H1 (cell line): ENCODE measurements around the gene ZMIZ1. TPM values are rescaled to one million over a fixed set of nuclear protein-coding genes. Genes with fewer than 3 reads are reported as not detected.

Source experiments
- CTCF ChIA-PET: fragments of 300-600 bp; sonication (Branson Sonifier 250); formaldehyde crosslinking; loops from one replicate; lab custom pipeline; 2021; ENCODE audit not compliant: partially characterized antibody; lab: Charles Lee
- POLR2A ChIA-PET: fragments of 300-600 bp; sonication (Branson Sonifier 250); formaldehyde crosslinking; loops from one replicate; lab custom pipeline; 2021; ENCODE audit warnings: inconsistent platforms; ENCODE audit not compliant: partially characterized antibody; lab: Charles Lee
- DNase-seq, 2 experiments: peaks; one replicate each; pipeline versions ENCODE4 v3.0.0 to v3.0.0-alpha.2; 2010 to 2022; ENCODE audit warnings: low spot score in 2 of 2, low read depth in 1 of 2, mixed read lengths in 1 of 2
- FAIRE-seq: peaks from 2 replicates; lab custom pipeline; 2011; peaks lifted over from hg19 to GRCh38; lab: Jason Lieb, UNC
- H2AFZ ChIP-seq: 2 replicates; pipeline ENCODE4 v1.8.1; 2012; ENCODE audit warnings: low read length, inconsistent platforms
- H2AK5ac ChIP-seq: 2 replicates; pipeline ENCODE4 v1.6.1; 2013; ENCODE audit warnings: low read depth, low read length
- H2BK120ac ChIP-seq: replicated peaks from 2 replicates; pipeline ENCODE3; 2013; ENCODE audit warnings: low read depth, low read length, inconsistent platforms
- H2BK12ac ChIP-seq: 2 replicates; pipeline ENCODE4 v1.6.1; 2013; ENCODE audit warnings: low read depth, low read length
- H2BK15ac ChIP-seq: 2 replicates; pipeline ENCODE4 v1.6.1; 2013; ENCODE audit warnings: low read length
- H2BK20ac ChIP-seq: 2 replicates; pipeline ENCODE4 v1.6.1; 2013; ENCODE audit warnings: low read length
- H2BK5ac ChIP-seq: 2 replicates; pipeline ENCODE4 v1.6.1; 2013; ENCODE audit warnings: low read depth, low read length
- H3K14ac ChIP-seq: 2 replicates; pipeline ENCODE4 v1.6.1; 2013; ENCODE audit warnings: inconsistent platforms; ENCODE audit not compliant: insufficient read length
- H3K18ac ChIP-seq: 2 replicates; pipeline ENCODE4 v1.6.1; 2013; ENCODE audit warnings: low read length; ENCODE audit errors: extremely low read depth
- H3K23ac ChIP-seq: 2 replicates; pipeline ENCODE4 v1.6.1; 2013; ENCODE audit warnings: inconsistent platforms; ENCODE audit not compliant: insufficient read length
- H3K23me2 ChIP-seq: 2 replicates; pipeline ENCODE4 v1.6.1; 2013; ENCODE audit warnings: low read depth, low read length
- H3K27ac ChIP-seq: 2 replicates; pipeline ENCODE4 v1.6.1; 2011; ENCODE audit warnings: low read depth, low read length, inconsistent platforms
- H3K27me3 ChIP-seq, 4 experiments: replicated peaks in 1 of 4; 1 replicate in 1 of 4; 2 replicates in 3 of 4; pipeline versions ENCODE4 v1.6.1 to v1.8.1; 2011 to 2013; ENCODE audit warnings: low read length in 3 of 4, mild to moderate bottlenecking in 3 of 4, inconsistent platforms in 2 of 4, mixed read lengths in 2 of 4, moderate library complexity in 1 of 4; ENCODE audit not compliant: control insufficient read depth in 3 of 4, insufficient read depth in 3 of 4; ENCODE audit errors: extremely low read depth in 1 of 4
- H3K36me3 ChIP-seq, 4 experiments: 2 replicates each; pipeline versions ENCODE4 v1.6.1 to v1.8.1; 2011 to 2013; ENCODE audit warnings: mild to moderate bottlenecking in 4 of 4, low read length in 3 of 4, moderate library complexity in 2 of 4, control low read depth in 1 of 4, inconsistent platforms in 1 of 4; ENCODE audit not compliant: insufficient read depth in 4 of 4, control insufficient read depth in 2 of 4
- H3K4ac ChIP-seq: replicated peaks from 2 replicates; pipeline ENCODE3; 2013; ENCODE audit warnings: low read length, low read depth, mixed read lengths, inconsistent platforms; ENCODE audit not compliant: insufficient read length
- H3K4me1 ChIP-seq, 4 experiments: replicated peaks in 1 of 4; 1 replicate in 1 of 4; 2 replicates in 3 of 4; pipeline versions ENCODE4 v1.6.1 to v1.8.1; 2011 to 2013; ENCODE audit warnings: low read length in 3 of 4, inconsistent platforms in 2 of 4, mixed read lengths in 1 of 4; ENCODE audit not compliant: insufficient read depth in 4 of 4, control insufficient read depth in 3 of 4
- H3K4me2 ChIP-seq, 2 experiments: 2 replicates each; pipeline versions ENCODE4 v1.6.1 to v1.8.1; 2011 to 2013; ENCODE audit warnings: low read depth in 2 of 2, low read length in 2 of 2, control low read depth in 1 of 2, inconsistent platforms in 1 of 2, mild to moderate bottlenecking in 1 of 2; ENCODE audit not compliant: insufficient read depth in 1 of 2
- H3K4me3 ChIP-seq, 4 experiments: fragments of 200-600, 300-600 bp in 1 of 4; sonication (generic), shearing (Covaris generic), sonication (Bioruptor Twin) in 1 of 4; 2 replicates each; pipeline versions ENCODE4 v1.5.1 to v1.8.1; 2011 to 2016; ENCODE audit warnings: low read length in 4 of 4, low read depth in 3 of 4, control low read depth in 2 of 4, inconsistent platforms in 2 of 4, mild to moderate bottlenecking in 2 of 4, mixed read lengths in 1 of 4, moderate library complexity in 1 of 4; ENCODE audit not compliant: insufficient read depth in 2 of 4; ENCODE audit errors: extremely low read depth in 1 of 4
- H3K56ac ChIP-seq: replicated peaks from 2 replicates; pipeline ENCODE3; 2013; ENCODE audit warnings: low read depth, mild to moderate bottlenecking, mixed read lengths, low read length, inconsistent platforms; ENCODE audit not compliant: insufficient read length
- H3K79me1 ChIP-seq: 2 replicates; pipeline ENCODE4 v1.6.1; 2013; ENCODE audit warnings: low read depth, low read length, control low read depth
- H3K79me2 ChIP-seq, 2 experiments: 2 replicates each; pipeline versions ENCODE4 v1.6.1 to v1.8.1; 2012 to 2013; ENCODE audit warnings: low read length in 2 of 2, mild to moderate bottlenecking in 2 of 2, inconsistent platforms in 1 of 2; ENCODE audit not compliant: insufficient read depth in 2 of 2, control insufficient read depth in 1 of 2
- H3K9ac ChIP-seq, 4 experiments: replicated peaks in 1 of 4; 1 replicate in 1 of 4; 2 replicates in 3 of 4; pipeline versions ENCODE4 v1.6.1 to v1.8.1; 2011 to 2013; ENCODE audit warnings: low read depth in 3 of 4, low read length in 3 of 4, control low read depth in 2 of 4, mild to moderate bottlenecking in 2 of 4, moderate library complexity in 2 of 4, inconsistent platforms in 1 of 4; ENCODE audit errors: extremely low read depth in 1 of 4
- H3K9me3 ChIP-seq, 2 experiments: 2 replicates each; pipeline versions ENCODE4 v1.6.1 to v1.8.1; 2012 to 2013; ENCODE audit warnings: mild to moderate bottlenecking in 2 of 2, moderate library complexity in 2 of 2, control low read depth in 1 of 2, inconsistent platforms in 1 of 2, low read depth in 1 of 2, low read length in 1 of 2, mixed read lengths in 1 of 2; ENCODE audit not compliant: insufficient read depth in 2 of 2
- H4K20me1 ChIP-seq, 2 experiments: replicated peaks in 1 of 2; 2 replicates each; pipeline versions ENCODE3 to v1.8.1; 2011 to 2013; ENCODE audit warnings: inconsistent platforms in 2 of 2, low read length in 2 of 2, mild to moderate bottlenecking in 1 of 2; ENCODE audit not compliant: insufficient read depth in 2 of 2, control insufficient read depth in 1 of 2
- H4K5ac ChIP-seq: 2 replicates; pipeline ENCODE4 v1.6.1; 2013; ENCODE audit warnings: low read length, low read depth, mixed read lengths, inconsistent platforms; ENCODE audit not compliant: insufficient read length
- H4K8ac ChIP-seq: 2 replicates; pipeline ENCODE4 v1.8.0; 2013; ENCODE audit warnings: mild to moderate bottlenecking, moderate library complexity, low read length, inconsistent platforms; ENCODE audit not compliant: insufficient read depth; ENCODE audit errors: extremely low read depth
- H4K91ac ChIP-seq: replicated peaks from 2 replicates; pipeline ENCODE3; 2013; ENCODE audit warnings: low read length, mixed read lengths, inconsistent platforms; ENCODE audit not compliant: insufficient read length
- CHD1 ChIP-seq: IDR thresholded peaks from 2 replicates; pipeline ENCODE4 v1.6.1; 2012; ENCODE audit warnings: low read depth, low read length, improper control_type of control experiment
- CHD2 ChIP-seq: IDR thresholded peaks from 2 replicates; pipeline ENCODE4 v1.6.1; 2012; ENCODE audit warnings: low read length, improper control_type of control experiment
- HDAC2 ChIP-seq, 2 experiments: fragments of 300-600 bp in 1 of 2; sonication (generic) in 1 of 2; IDR thresholded peaks; 2 replicates each; pipeline ENCODE4 v1.6.1; 2011 to 2012; ENCODE audit warnings: low read depth in 2 of 2, low read length in 2 of 2, mild to moderate bottlenecking in 2 of 2, moderate library complexity in 2 of 2, borderline replicate concordance in 1 of 2, inconsistent platforms in 1 of 2
- JUND ChIP-seq: IDR thresholded peaks from 2 replicates; pipeline ENCODE4 v1.6.1; 2011; ENCODE audit warnings: mild to moderate bottlenecking, improper control_type of control experiment, low read length
- KDM1A ChIP-seq: fragments of 200-600, 300-600 bp; sonication (generic); IDR thresholded peaks from 2 replicates; pipeline ENCODE4 v1.7.1; 2016; ENCODE audit warnings: mild to moderate bottlenecking, low read length, borderline replicate concordance
- MAFK ChIP-seq: IDR thresholded peaks from 2 replicates; pipeline ENCODE4 v1.6.1; 2012; ENCODE audit warnings: low read depth, mild to moderate bottlenecking, improper control_type of control experiment, low read length
- MAX ChIP-seq: IDR thresholded peaks from 2 replicates; pipeline ENCODE4 v1.6.1; 2012; ENCODE audit warnings: inconsistent platforms
- SP2 ChIP-seq: IDR thresholded peaks from 2 replicates; pipeline ENCODE4 v1.6.1; 2012; ENCODE audit warnings: mild to moderate bottlenecking, low read length, inconsistent platforms
- TAF1 ChIP-seq: IDR thresholded peaks from 2 replicates; pipeline ENCODE4 v1.6.1; 2011; ENCODE audit warnings: mild to moderate bottlenecking, low read depth, low read length
- TEAD4 ChIP-seq: IDR thresholded peaks from 2 replicates; pipeline ENCODE4 v1.6.1; 2012; ENCODE audit warnings: low read depth, low read length, inconsistent platforms, mixed read lengths
- USF2 ChIP-seq: IDR thresholded peaks from 2 replicates; pipeline ENCODE4 v1.6.1; 2011; ENCODE audit warnings: low read length, improper control_type of control experiment
- ZNF274 ChIP-seq: IDR thresholded peaks from 2 replicates; pipeline ENCODE4 v1.7.0; 2012; ENCODE audit warnings: low read length, borderline replicate concordance; ENCODE audit errors: extremely low read depth
- WGBS, 2 experiments: shearing (Covaris generic) in 1 of 2; methylation state at CpG; one replicate each; pipeline versions ENCODE4 v1.1.6 to v1.1.7; 2013 to 2015; ENCODE audit warnings: low lambda C conversion rate in 2 of 2, mixed read lengths in 2 of 2, inconsistent platforms in 1 of 2, low coverage in 1 of 2, missing lambda C conversion rate in 1 of 2; ENCODE audit not compliant: insufficient replicate concordance in 2 of 2, insufficient coverage in 1 of 2, insufficient read length in 1 of 2; ENCODE audit errors: extremely low coverage in 1 of 2, missing lambda C conversion rate in 1 of 2; 5-methylcytosine and 5-hydroxymethylcytosine counted together
- polyA plus RNA-seq, 7 experiments: library from polyadenylated mRNA; depleted of rRNA in 3 of 7; stranded (reverse) in 5 of 7; unstranded in 2 of 7; fragments of >200 nt in 5 of 7; fragments of 200-250 nt in 2 of 7; gene quantifications; 1 replicate in 5 of 7; 2 replicates in 1 of 7; 4 replicates in 1 of 7; pipeline versions ENCODE4 v1.2.1 to v1.2.3, GENCODE V29; 2011 to 2013; ENCODE audit warnings: missing spikeins in 2 of 7, mixed read lengths in 2 of 7
- total RNA-seq: library from RNA; stranded (reverse); fragmentation: NEBNext Ultra II Directional; extraction: Animal tissue kit (Norgen Biotek cat#: 25700); gene quantifications from 2 replicates; pipeline ENCODE4 v1.2.1, GENCODE V29; 2021

Gene ZMIZ1
- total and polyA plus RNA-seq, 2 of the 8 experiments (the other 6 are each of a cell fraction or from before 2014, with no cell fraction given): 8.1 to 28.0 TPM

GRCh38 chr10:79176949-79177602 lies 108.3 kb downstream of the ZMIZ1 start:
- no peaks in the 10 kb centered on the region for H3K9me3 ChIP-seq
- 91% methylated on average over 17 of the region's 18 CpGs; no CpG with 5 or more reads in 1 of the 2 experiments for WGBS, 2 experiments
- no peak overlapping the region for H3K14ac ChIP-seq
- H2BK20ac ChIP-seq: no peak overlapping the region
- H2AFZ ChIP-seq: no peak overlapping the region
- no peak overlapping the region; the same call in 1 of the 2 replicates for H2BK5ac ChIP-seq
- H3K18ac ChIP-seq: no peak overlapping the region
- H3K9ac ChIP-seq: no peak overlapping the region
- no peak overlapping the region for H4K91ac ChIP-seq
- ChIA-PET POLR2A (interaction anchor here (1.3 to 2.1 kb wide), 2 partner anchors 9 to 18 kb away, joined by 4 read pairs; no protein-coding TSS in a partner anchor), CTCF (interaction anchor here (0.7 to 32.0 kb wide), 8 partner anchors 10 to 213 kb away, joined by 3 to 396 read pairs (median 3); no protein-coding TSS in a partner anchor)
- no peaks in the 10 kb centered on the region; a peak in 1 of 4 replicates for H3K79me2 ChIP-seq
- no peak overlapping the region for H2AK5ac ChIP-seq
- DNase-seq (no peak), FAIRE-seq (no peak)
- peaks cover 2% of the 10 kb centered on the region for H3K79me1 ChIP-seq
- H2BK120ac ChIP-seq: no peak overlapping the region
- H4K8ac ChIP-seq: peak overlapping the region; percentile 39; the same call in 1 of the 2 replicates
- H3K23ac ChIP-seq: no peak overlapping the region
- no peak overlapping the region for H3K4me3 ChIP-seq
- H3K36me3 ChIP-seq: no peaks in the 10 kb centered on the region; a peak in 2 of 8 replicates
- H3K56ac ChIP-seq: no peak overlapping the region
- no peaks in the 10 kb centered on the region; the same call in 1 of the 2 replicates for H3K23me2 ChIP-seq
- peaks cover 14 to 27% (median 19%) of the 10 kb centered on the region in 4 experiments for H3K4me1 ChIP-seq
- no peaks in the 10 kb centered on the region; a peak in 1 of 7 replicates for H3K27me3 ChIP-seq
- no peak overlapping the region for H2BK15ac ChIP-seq
- H4K5ac ChIP-seq: no peak overlapping the region
- no peak overlapping the region for H3K4ac ChIP-seq
- no peak overlapping the region for H3K27ac ChIP-seq
- no peak overlapping the region for H3K4me2 ChIP-seq
- H2BK12ac ChIP-seq: no peak overlapping the region
- peaks cover 10 to 11% of the 10 kb centered on the region in 2 experiments for H4K20me1 ChIP-seq
- TF ChIP-seq USF2 (no peak), CHD1 (no peak), CHD2 (no peak), TAF1 (no peak), ZNF274 (no peak), MAX (no peak), KDM1A (no peak), SP2 (no peak), TEAD4 (no peak), HDAC2 (IDR thresholded peaks at IDR 0.05; ENCODE audit: borderline replicate concordance in 1 of 2, low read depth in 2 of 2, low read length in 2 of 2) (no peak), JUND (no peak), MAFK (no peak)
